Hindlimb muscle (tissue), 1 donor: Measurements from ENCODE around the gene DTNB. TPM values are rescaled to one million over a fixed set of nuclear protein-coding genes. Genes with fewer than 3 reads are reported as not detected.
"Not testable (repeated sequence)": the region's sequence is repeated elsewhere in the genome, so short reads cannot be mapped to it uniquely, and the experiment has no call there.

Experiments
- DNase-seq: peaks from one replicate; pipeline ENCODE4 v3.0.0-alpha.2; 2013
- polyA plus RNA-seq: library from polyadenylated mRNA; unstranded; fragments of 120-200 nt; gene quantifications from one replicate; pipeline ENCODE4 v1.2.1, GENCODE V29; 2013; ENCODE audit not compliant: insufficient read length

Gene DTNB
- polyA plus RNA-seq, 1 donor: 4.7 TPM

DNA sequence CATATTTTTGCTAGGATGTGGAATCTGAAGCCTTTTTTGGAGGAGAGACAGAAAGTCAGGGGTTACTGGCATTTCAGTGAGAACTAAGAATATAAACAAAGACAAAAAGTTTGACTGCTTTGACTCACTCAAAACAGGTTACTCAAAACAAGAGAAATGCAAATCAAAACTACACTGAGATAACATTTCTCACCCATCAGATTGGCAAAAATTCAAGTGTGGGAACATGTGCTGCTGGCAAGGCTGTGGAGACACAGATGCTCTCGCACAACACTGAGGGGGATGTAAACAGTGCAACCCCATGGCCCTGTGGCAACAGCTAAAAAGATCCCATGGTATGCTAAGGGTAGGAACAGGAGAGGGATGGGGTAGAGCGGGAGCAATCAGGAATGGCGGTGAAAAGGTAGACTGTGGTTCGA is 86.6 kb downstream of the DTNB start:
- no peak for DNase-seq

DNA sequence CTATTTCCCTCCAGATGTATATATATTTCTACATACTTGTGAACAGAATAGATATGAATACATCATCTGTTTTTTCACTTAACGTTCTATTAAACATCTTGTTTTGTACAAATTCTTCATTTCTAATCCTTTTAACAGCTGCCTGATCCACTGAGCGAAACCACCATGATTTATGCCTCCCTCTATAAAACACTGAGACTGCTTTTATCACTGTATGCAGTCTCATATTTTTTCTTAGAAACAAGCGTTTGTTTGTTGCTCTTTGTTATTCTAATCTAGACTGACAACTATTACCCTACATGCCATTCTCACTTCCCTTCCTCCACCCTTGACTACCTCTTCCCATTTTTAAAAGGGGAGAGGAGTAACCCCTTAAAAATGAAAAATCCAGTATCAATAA is 88.2 kb downstream of the DTNB start:
- no peak for DNase-seq

DNA sequence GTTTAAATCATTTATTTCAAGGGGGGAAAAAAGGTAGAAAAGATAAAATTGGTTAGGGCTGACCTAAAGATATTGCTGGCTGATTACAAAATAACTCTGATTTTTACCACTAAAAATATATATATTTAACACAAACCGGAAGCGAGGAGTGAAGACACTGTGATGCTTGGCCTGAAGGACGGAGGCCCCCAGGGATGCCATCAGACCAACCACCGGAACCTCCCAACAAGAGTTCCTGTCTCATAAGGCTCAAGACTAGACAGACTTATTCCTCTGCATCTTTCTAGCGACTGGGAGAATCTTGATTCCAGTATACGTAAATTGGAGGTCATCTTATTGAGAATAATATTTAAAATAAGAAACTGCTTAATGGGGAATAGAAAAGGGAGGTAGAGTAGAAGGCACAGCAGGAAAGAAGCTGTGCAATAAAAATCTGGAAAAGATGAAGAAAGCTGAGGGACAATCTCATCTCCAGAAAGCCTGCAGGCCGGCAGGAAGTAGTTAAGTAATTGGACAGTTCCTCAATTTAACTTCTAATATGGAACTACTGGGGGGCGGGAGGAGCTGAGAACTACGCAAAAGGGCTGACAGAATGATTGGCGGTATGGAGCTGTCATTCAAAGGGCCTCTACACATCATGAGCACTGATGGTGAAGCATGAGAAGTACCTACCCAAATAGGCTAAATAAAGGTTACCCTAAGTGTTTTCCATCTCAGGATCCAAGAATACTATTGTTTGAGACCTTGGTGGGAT is 91.1 kb downstream of the DTNB start:
- DNase-seq: no peak

DNA sequence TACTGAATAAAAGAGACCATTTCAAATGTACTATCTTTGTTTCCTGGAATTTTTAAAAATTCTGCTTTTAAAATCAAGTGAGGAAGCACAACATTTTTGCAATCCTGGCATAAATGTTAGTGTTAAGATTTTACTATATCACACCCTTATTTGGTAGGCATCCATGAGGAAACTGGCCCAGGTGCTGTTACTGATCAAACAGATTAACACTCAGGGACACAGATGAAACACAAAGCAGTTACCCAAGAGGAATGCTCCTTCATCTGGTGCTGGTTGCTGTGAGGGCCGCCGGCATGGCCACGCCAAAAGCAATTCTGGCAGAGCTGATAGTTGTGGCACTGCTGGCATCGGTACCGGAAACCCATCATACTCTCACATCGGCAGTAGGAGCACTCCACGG is 96.8 kb downstream of the DTNB start:
- DNase-seq: no peak

DNA sequence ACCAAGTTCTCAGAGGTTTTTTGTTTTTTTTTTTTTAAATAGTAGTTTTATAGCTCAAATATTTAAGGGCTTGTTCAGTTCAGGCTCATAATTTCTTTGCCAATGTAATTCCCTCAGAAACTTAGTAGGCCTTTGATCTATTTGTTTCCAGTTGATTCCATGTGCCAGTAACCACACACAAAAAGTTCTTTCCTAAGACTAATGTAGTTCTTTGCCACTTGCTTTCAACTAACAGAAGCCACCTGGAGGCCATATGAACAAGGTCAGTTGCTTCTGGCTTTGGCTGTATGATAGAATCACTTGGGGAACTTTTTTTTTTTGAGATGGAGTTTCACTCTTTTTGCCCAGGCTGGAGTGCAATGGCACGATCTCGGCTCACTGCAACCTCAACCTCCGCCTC is 100.7 kb downstream of the DTNB start:
- DNase-seq: no peak

DNA sequence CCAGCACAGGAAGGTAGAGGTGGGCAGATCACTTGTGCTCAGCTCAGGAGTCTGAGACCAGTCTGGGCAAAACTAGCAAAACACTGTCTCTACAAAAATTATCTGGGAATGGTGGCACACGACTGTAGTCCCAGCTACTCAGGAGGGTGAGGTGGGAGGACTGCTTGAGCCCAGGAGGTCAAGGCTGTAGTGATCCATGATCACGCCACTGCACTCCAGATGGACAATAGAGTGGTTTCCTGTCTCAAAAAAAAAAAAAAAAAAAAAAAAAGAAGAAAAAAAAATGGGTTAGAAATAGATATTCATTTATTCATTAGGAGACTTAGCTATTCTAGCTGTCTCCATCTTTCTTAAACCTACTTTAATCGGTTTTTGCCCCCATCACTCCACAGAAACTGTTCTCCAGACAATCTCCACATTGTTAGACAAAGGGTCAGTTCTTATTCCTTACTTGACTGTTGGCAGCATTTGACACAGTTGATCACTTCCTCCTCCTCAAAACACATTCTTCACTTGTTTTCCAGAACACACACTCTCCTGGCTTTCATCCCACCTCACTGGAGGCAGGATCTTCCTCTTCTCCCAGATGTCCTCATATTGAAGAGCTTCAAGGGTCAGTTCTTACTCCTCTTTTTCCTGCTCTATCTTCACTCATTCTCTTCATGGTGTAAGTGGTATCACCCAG is 103.1 kb downstream of the DTNB start:
- DNase-seq: no peak

DNA sequence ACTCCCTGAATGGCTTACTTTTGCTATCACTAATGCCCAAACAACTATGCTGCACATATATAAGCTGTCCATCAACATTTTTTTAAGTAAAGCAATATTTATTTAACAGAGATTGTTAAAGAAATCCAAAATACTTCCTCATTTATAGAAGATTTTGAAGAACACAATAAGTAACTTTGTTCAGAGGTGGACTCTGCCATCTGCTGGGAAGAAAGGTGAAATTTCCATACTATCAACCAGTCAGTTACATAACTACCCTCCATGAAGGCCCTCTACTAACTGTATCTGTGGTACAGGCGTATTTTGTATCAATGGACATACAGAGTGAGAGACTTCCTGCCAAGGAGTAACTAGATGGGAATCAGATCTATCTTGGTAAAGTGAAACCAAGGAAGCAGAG is 106.0 kb downstream of the DTNB start:
- DNase-seq: no peak

DNA sequence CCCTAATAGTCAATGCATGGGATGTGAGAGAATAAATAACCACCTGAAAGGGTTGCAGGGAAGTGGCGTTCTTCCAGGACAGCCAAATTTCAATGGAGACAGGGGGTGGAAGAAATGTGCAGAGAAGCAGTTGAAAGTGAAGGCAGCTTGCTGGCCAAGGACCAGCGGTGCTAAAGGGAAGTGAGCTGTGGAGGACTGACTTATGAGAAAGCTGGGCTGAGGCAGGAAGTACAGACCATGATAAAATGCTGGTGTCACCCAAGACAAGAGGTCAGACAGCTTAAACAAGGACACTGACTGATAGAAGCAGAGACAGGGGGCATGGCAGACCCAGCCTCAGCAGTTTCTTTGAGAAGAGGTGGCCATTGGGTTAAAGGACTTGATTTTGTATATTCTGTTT is 106.7 kb downstream of the DTNB start:
- DNase-seq: no peak

DNA sequence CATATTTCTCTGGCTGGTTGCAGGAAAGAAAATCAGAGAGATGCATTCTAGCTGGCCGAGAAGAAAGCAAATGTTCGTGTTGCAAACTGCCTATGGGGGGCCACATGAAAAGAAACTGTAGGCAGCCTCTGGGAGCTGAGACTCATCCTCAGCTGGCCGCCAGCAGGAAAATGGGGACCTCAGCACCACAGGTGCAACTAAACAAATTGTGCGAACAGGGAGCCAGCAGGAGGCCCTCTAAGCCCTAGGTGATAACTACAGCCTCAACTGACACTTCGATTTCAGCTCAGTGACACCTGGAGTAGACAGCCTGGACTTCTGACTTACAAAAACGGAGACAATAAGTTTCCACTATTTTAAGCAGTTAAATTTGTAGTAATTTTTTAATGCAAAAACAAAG is 107.3 kb downstream of the DTNB start:
- DNase-seq: no peak

DNA sequence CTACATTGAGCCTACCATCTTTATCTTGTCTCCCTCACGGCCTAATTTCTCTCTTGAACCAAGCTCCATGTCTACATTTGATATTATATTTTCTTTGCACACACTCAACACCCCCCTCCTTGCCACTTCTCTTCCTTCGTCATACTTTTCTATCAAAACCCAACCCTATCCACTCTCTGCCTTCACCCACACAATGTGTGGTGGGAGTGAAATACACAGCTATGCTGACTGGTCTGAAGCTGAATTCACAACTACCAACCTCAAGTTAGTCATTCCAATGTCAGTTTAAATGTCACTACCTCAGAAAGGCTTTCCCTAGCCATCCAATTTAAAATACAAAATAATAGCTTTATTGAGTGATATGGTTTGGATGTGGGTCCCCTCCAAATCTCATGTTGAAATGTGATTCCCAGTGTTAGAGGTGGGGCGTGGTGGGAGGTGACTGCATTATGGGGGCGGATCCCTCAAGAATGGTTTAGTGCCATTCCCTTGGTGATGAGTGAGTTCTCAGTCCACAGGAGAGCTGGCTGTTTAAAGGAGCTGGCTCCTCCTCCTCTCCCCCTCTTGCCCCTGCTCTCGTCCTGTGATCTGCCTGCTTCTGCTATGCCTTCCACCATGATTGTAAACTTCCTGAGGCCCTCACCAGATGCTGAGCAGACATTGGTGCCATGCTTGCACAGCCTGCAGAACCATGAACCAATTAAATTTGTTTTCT is 112.1 kb downstream of the DTNB start:
- no peak for DNase-seq

DNA sequence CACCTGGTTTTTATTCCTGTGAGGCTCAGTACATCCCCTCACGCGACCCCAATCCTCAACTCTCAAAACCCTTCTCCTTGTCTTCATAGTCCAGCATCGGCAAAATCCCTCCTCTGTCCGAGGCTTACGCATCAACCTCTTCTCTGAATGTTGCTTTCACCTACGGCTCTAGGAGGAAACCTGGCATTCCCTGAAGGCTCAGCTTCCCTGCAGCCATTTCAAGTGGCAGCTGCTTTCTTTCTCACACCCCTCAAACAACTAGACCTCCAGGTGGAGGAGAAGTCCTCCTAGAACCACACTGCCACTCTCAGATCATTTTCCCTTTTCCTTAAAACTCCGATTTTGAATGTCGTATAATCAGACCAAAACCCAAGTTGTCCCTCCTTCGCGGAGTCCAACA is 114.2 kb downstream of the DTNB start:
- DNase-seq: no peak

DNA sequence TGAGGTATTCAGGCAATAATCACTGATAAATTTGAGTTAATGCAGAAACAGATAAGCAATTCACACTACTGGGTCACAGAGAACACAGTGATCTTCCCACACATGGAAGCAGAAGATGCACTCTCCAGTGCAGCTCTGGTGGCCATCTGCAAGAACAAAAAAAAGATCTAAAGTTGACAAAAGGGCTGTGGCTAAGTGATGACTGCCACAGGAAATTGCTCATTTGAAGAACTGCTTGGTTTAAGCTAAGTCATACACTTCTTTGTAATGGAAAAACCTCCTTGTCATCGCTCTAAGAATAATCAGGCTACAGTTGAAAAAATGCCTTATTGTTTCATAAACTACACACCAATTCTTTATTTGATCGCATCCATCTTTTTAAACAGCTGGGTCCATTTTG is 115.1 kb downstream of the DTNB start:
- no peak for DNase-seq

DNA sequence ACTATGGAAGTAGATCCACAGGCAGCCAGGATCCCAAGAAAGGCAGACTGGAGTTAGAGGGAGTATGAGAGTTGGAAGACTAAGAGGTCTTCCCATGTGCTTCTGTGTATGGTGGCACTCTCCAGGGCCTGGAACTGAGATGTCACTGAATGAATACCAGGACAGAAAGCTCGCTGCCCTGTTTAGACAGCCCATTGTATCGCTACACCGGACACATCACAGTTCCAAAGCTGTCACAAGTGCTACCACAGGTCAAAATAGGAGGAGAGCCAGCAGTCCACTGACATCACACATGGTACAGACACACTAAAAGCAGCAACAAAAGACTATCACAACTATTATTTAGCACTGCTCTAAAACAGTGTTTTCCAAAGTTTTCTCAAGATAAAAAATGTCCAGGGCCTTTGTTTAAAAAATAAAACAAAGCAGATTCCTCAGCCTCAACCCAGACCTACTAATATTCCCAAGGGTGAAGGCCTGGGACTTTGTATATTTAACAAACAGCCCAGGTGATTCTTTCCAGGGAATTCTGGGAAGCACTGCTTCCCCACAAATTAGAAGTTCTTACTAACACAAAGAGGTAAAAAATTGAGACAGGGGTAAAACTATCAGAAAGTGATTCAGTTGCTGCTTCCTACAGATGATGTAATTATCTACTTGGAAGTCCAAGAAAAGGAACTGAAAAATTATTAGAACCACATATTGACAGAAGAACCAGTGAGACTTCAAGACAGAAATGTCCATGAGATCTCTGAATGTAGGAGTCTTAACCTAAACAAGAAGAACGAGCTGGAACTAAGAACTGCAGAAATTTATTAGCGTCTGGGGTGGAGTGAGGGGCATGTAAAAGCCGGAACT is 116.0 kb downstream of the DTNB start:
- no peak for DNase-seq

DNA sequence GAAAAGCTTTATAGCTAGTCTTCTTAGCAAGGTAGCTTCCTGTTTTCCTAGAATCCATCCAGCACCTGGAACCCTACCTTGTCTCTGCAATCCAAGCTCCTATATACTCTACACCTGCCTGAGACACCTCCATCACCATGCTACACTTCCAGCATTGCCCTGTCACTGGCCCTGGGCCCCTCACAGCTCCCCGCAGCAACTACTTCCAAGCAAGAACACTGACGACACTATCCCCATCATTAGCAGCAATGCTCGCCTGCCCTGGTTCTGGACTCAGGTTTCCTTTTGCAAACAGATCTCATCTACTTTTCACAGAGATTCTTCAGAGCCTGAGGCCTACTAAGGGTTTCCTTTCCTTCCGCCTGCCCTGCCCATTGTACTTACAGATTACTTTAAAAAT is 121.1 kb downstream of the DTNB start:
- DNase-seq: no peak

DNA sequence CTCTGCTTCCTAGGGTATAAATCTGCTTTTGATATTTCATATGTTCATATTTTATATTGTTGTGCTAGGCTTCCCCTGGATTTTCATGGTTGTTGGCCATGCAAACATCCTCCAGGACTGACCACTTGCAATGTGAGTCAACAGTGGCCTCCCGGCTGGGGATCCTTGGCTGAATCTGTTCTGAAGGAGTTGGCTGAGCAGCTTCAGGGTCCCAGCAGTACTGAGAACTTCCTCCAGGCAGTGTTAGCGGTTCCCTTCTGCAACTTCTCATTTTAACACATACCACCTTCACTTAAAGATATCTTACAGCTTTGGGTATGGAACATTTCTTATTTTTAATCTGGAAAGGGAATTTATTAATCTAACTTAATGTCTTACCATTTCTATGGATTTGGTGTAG is 122.1 kb downstream of the DTNB start:
- DNase-seq: no peak

DNA sequence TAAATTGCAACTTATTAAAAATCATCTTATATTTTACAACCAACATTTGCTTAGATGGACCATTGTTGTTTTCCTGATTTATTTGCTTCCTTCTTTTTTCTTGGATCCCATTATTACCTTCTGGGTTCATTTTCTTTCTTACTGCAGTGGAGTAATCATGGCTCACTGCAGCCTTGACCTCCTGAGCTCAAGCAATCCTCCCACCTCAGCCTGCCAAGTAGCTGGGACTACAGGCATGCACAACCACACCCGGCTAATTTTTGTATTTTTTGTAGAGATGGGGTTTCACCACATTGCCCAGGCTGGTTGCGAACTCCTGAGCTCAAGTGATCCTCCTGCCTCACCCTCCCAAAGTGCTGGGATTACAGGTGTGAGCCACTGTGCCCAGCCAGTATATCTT is 123.8 kb downstream of the DTNB start:
- DNase-seq: not testable (repeated sequence)

DNA sequence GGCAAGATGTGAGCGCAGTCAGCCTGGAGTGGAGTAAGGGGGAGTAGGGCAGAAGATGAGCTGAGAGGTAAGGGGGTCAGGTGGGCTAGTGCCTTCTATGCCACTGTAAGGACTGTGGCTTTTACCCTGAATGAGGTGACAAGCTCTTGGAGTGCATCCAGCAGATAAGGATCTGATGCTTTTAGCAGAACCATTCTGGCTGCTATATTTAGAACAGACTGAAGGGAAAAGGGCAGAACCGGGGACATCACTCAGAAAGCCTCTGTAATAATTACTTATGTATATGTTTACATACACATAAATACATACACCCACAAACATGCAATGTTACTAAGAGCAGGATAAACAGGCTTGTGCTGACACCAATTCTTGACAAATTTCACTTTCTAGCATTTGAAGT is 124.8 kb downstream of the DTNB start:
- no peak for DNase-seq

DNA sequence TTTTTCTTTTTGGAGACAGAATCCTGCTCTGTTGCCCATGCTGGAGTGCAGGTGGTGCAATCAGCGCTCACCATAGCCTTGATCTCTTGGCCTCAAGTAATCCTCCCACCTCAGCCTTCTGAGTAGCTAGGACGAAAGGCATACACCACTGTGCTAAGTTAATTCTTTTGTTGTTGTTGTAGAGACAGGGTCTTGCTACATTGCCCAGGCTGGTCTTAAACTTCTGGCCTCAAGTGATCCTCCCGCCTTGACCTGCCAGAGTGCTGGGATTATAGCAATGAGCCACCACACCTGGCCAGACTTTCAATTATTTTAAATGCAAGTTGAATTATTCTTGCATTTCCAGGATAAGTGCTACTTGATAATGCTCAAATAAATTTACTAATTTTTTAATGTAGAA is 126.5 kb downstream of the DTNB start:
- DNase-seq: no peak

DNA sequence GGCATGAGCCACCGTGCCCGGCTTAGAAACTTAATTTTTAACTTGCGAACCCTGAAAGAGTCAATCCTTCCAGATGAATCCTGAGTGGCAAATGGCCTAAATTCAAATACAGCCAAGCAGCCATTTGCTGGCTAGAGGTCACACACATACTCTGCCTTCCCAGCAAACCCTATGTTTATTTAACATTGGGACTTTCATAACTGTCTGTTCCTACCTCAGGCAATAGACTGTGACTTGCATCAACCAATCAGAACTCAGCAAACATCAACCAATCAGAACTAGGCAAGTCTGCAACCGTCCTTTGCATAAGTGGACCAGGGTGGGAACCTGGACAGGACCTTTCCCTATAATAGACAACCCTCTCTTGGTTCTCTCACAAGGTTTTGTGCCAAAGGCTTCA is 127.5 kb downstream of the DTNB start:
- DNase-seq: no peak

DNA sequence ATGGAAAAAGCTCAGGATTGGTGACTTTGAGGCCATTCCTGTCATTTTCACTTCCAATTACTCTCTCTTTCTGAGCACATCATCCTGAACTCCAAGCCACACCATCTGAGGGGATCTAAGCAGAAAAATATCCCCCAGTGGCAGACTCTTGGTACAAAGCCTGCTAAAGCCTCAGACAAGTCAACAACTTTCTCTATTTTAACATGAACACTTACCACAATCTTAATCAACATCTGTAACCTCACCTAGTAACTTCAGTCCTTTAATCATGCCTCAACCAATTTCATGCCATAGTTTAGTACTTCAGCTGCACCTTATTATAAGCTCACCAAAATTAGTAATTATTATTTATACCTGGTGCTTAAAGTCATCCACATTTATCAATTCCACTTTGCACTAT is 128.9 kb downstream of the DTNB start:
- DNase-seq: no peak

DNA sequence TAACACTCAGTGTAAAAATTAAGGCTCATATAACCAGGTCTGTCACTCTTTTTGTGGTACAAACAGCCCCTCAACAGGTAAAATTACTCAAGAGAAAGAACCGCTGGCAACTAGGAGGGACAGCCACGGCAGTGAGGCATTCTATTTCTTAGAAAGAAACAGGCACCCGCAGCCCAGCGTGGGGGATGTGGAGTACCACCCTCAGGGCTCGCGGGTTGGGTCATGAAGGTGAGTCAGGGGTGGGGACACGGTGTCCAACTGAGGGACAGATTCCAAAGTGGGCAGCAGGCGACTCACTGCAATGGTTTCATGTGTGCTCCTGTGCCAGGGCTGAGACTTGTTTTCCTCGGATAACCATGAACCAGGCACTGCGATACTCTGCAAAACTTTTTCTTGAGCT is 129.4 kb downstream of the DTNB start:
- DNase-seq: no peak

DNA sequence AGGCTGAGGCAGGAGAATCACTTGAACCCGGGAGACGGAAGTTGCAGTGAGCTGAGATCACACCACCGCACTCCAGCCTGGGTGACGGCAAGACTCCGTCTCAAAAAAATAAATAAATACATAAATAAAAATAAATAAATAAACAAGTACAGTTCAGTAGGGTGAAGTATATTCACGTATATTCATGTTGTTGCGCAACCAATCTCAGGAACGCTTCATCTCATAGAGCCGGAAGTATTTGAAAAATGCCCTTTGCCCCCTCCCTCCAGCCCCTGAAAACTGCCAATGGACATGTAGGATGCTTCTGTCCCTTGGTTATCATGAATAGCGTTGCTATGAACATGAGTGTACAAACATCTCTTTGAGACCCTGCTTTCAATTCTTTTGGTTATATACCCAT is 132.0 kb downstream of the DTNB start:
- no peak for DNase-seq

DNA sequence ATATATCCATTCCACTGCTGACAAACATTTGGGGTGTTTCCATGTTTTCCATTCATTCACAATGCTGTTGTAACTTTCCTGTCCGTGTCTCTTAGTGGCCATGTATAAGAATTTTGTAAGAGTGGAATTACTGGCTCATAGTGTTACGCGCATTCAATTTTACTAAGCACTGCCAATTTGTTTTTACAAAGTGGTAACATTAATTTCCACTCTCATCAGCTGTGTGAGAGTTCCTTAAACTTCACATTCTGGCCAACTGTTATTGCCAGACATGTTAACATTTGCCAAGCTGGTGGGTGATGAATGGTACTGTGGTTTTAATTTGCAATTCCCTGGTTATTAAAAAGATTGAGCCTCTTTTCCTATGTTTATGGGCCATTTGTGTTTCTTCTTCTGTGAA is 134.2 kb downstream of the DTNB start:
- peak; percentile 24 for DNase-seq
